Natural killer cell (primary cell): ENCODE measurements around the gene HSD17B1. TPM values are rescaled to one million over a fixed set of nuclear protein-coding genes. Genes with fewer than 3 reads are reported as not detected.
"Not testable (repeated sequence)": the region's sequence is repeated elsewhere in the genome, so short reads cannot be mapped to it uniquely, and the experiment has no call there.

Experiments used
- ATAC-seq, 3 donors: fragments of 150-1000 bp in 2 of 3; fragments of 200-7000 bp in 1 of 3; cut with Tn5 transposase; 1 replicate in 1 of 3; 2 replicates in 2 of 3; pipeline ENCODE4 v1.10.0; 2021; ENCODE audit warnings: mild to moderate bottlenecking in 2 of 3, moderate library complexity in 2 of 3
- DNase-seq, 2 donors: peaks; one replicate each; pipeline versions ENCODE4 v3.0.0 to v3.0.0-alpha.2; 2013 to 2021; ENCODE audit warnings: mixed read lengths in 1 of 2
- H3K27ac ChIP-seq: one replicate; pipeline ENCODE4 v1.5.1; 2013; ENCODE audit warnings: mild to moderate bottlenecking, low read length
- H3K27me3 ChIP-seq: one replicate; pipeline ENCODE4 v1.6.1; 2013; ENCODE audit warnings: low read length; ENCODE audit not compliant: control insufficient read depth, insufficient read depth
- H3K36me3 ChIP-seq: one replicate; pipeline ENCODE4 v1.6.1; 2013; ENCODE audit warnings: low read length; ENCODE audit not compliant: control insufficient read depth, insufficient read depth
- H3K4me1 ChIP-seq: one replicate; pipeline ENCODE4 v1.6.1; 2013; ENCODE audit warnings: low read length; ENCODE audit not compliant: control insufficient read depth, insufficient read depth
- H3K4me3 ChIP-seq: one replicate; pipeline ENCODE4 v1.5.1; 2013; ENCODE audit warnings: low read length
- H3K9me3 ChIP-seq: one replicate; pipeline ENCODE4 v1.6.1; 2013; ENCODE audit warnings: low read length; ENCODE audit not compliant: control insufficient read depth, insufficient read depth
- H3K27ac Mint-ChIP-seq, 2 donors: one replicate each; pipeline ENCODE4 v1.8.0; 2022; ENCODE audit warnings: mild to moderate bottlenecking in 2 of 2, mixed read lengths in 2 of 2, moderate library complexity in 1 of 2
- H3K27me3 Mint-ChIP-seq, 2 donors: one replicate each; pipeline ENCODE4 v1.8.0; 2022; ENCODE audit warnings: low read depth in 2 of 2, mixed read lengths in 2 of 2
- H3K36me3 Mint-ChIP-seq: one replicate; pipeline ENCODE4 v1.8.0; 2022; ENCODE audit warnings: mixed read lengths
- H3K4me1 Mint-ChIP-seq, 2 donors: one replicate each; pipeline ENCODE4 v1.8.0; 2022; ENCODE audit warnings: mixed read lengths in 2 of 2
- H3K4me3 Mint-ChIP-seq: one replicate; pipeline ENCODE4 v1.8.0; 2022; ENCODE audit warnings: mild to moderate bottlenecking, moderate library complexity, mixed read lengths
- H3K9me3 Mint-ChIP-seq, 2 donors: one replicate each; pipeline ENCODE4 v1.8.0; 2022; ENCODE audit warnings: mixed read lengths in 2 of 2
- WGBS: methylation state at CpG from one replicate; pipeline ENCODE4 v1.1.7; 2013; ENCODE audit warnings: missing lambda C conversion rate; ENCODE audit not compliant: insufficient coverage; 5-methylcytosine and 5-hydroxymethylcytosine counted together
- intact Hi-C: fragments of 100-400 bp; cut with micrococcal nuclease; formaldehyde crosslinking; loops from one replicate; pipeline ENCODE4 v1.14.2; 2022
- total RNA-seq, 4 donors: library from RNA; stranded (reverse); fragments of 120-200 nt in 1 of 4; gene quantifications; one replicate each; pipeline versions ENCODE4 v1.2.3 to v1.2.4, GENCODE V29; 2013 to 2022
- TF ChIP-seq, protein P1 (sequence below): fragments of 200-600 bp; IDR thresholded peaks from one replicate; pipeline ENCODE4 v1.8.0; 2022; ENCODE audit warnings: antibody characterized with exemption

The HSD17B1 gene
- total RNA-seq, 3 donors from 2014 or later (not counting 1 experiment from before 2014, with no cell fraction given) = 0.68 to 1.6 (median 1.2) TPM

DNA sequence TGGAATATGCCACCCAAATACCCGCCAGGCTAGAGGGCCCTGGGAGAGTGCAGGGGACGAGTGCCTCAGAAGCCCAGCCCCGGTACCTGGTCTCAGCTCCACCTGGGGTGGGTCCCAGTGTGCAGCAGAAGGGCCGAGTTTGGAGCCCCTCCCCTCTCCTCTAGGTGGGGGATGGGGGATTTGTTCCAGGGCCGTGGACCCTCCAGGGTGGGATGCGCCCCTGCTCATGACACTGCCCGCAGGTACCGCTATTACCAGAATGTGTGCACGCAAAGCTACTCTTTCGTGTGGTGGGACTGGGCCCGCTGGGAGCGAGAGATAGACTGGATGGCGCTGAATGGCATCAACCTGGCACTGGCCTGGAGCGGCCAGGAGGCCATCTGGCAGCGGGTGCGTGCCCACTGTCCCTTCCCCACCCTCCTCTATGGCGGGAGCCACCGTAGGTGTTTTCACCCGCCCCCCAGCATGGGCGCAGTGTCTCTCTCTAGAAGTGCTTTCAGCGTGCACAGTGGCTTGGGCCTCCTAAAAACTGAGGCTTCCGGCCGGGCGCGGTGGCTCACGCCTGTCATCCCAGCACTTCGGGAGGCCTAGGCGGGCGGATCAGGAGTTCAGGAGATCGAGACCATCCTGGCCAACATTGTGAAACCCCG, 15.4 kb upstream of the HSD17B1 start:
- Mint-ChIP-seq H3K4me1 (peaks cover 17 to 42% of the 10 kb centered on the region in 2 donors), H3K36me3 (no peaks in the 10 kb centered on the region), H3K9me3 (no peaks in the 10 kb centered on the region), H3K4me3 (peak overlapping the region; percentile 84), H3K27ac (peak overlapping the region in 1 of 2 donors; percentile 83), H3K27me3 (no peaks in the 10 kb centered on the region)
- peak overlapping the region; percentile 54 for H3K4me3 ChIP-seq
- intact Hi-C loops = loop anchor here (2.0 kb wide), 1 partner anchor 18 kb away; no protein-coding TSS in a partner anchor
- no peak for DNase-seq
- no peak overlapping the region for H3K27ac ChIP-seq
- peaks cover 13% of the 10 kb centered on the region for H3K36me3 ChIP-seq
- peaks cover 31% of the 10 kb centered on the region for H3K4me1 ChIP-seq
- ATAC-seq = no peak
- H3K9me3 ChIP-seq = no peaks in the 10 kb centered on the region
- TF ChIP-seq, protein P1, sequence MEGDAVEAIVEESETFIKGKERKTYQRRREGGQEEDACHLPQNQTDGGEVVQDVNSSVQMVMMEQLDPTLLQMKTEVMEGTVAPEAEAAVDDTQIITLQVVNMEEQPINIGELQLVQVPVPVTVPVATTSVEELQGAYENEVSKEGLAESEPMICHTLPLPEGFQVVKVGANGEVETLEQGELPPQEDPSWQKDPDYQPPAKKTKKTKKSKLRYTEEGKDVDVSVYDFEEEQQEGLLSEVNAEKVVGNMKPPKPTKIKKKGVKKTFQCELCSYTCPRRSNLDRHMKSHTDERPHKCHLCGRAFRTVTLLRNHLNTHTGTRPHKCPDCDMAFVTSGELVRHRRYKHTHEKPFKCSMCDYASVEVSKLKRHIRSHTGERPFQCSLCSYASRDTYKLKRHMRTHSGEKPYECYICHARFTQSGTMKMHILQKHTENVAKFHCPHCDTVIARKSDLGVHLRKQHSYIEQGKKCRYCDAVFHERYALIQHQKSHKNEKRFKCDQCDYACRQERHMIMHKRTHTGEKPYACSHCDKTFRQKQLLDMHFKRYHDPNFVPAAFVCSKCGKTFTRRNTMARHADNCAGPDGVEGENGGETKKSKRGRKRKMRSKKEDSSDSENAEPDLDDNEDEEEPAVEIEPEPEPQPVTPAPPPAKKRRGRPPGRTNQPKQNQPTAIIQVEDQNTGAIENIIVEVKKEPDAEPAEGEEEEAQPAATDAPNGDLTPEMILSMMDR = no peak
- 88% methylated on average over 28 of the region's 31 CpGs for WGBS
- H3K27me3 ChIP-seq = no peaks in the 10 kb centered on the region

DNA sequence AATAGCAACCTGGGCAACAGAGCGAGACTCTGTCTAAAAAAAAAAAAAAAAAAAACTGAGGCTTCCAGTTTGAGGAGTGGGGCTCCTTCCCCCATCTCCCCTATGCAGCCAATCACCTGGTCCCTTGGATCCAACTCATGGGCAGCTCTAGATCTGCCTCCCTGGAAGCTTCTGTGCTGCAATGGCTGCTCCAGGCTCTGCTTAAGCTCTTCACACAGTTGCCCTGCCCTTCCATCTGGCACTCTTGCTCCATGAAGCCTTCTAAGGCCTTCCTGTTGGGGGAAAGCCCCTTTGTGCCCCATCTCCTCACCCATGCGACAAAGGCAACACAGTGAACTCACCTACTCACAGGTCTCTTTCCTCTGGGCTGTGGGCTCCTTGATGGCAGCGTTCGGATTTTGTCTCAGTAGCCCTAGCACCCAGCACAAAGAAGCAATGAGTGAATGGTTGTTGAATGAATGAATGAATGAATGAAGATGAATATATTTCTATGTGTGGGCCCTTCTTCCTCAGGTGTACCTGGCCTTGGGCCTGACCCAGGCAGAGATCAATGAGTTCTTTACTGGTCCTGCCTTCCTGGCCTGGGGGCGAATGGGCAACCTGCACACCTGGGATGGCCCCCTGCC, 14.8 kb upstream of the HSD17B1 start:
- H3K9me3 ChIP-seq = no peaks in the 10 kb centered on the region
- 96% methylated on average over 5 of the region's 5 CpGs for WGBS

DNA sequence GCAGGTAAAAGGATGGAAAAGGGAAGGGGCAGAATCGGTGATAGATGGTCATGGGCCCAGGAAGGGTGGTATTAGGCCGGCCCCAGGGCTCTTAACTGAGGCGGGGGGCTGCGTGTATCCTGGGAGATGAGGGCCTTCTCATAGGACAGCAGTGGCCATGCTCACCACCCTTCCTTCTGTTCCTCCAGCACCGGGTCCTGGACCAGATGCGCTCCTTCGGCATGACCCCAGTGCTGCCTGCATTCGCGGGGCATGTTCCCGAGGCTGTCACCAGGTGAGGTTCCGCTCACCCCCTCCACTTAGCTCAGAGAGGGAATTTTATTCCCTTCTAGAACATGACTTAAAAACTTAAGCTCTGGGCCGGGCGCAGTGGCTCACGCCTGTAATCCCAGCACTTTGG, 14.2 kb upstream of the HSD17B1 start:
- Mint-ChIP-seq H3K27me3 (no peaks in the 10 kb centered on the region), H3K27ac (no peak overlapping the region), H3K36me3 (no peaks in the 10 kb centered on the region), H3K4me3 (peak overlapping the region; percentile 68), H3K4me1 (peaks cover 14 to 38% of the 10 kb centered on the region in 2 donors), H3K9me3 (no peaks in the 10 kb centered on the region)
- Histone ChIP-seq H3K4me1 (peaks cover 29% of the 10 kb centered on the region), H3K36me3 (peaks cover 20% of the 10 kb centered on the region), H3K27ac (no peak overlapping the region), H3K27me3 (no peaks in the 10 kb centered on the region), H3K4me3 (no peak overlapping the region), H3K9me3 (no peaks in the 10 kb centered on the region)
- ATAC-seq (no peak), DNase-seq (no peak)
- 98% methylated on average over 14 of the region's 14 CpGs for WGBS
- intact Hi-C loops = no loop called here
- TF ChIP-seq, protein P1 = no peak

More for the DNA sequence above, 14.8 kb upstream of the HSD17B1 start:
- ATAC-seq (no peak), DNase-seq (no peak)
- H3K9me3 Mint-ChIP-seq = no peaks in the 10 kb centered on the region
- H3K27me3 Mint-ChIP-seq = no peaks in the 10 kb centered on the region
- intact Hi-C loops = loop anchor here (2.0 kb wide), 1 partner anchor 17 kb away; no protein-coding TSS in a partner anchor
- Histone ChIP-seq H3K4me3 (no peak overlapping the region), H3K36me3 (peaks cover 16% of the 10 kb centered on the region), H3K4me1 (peaks cover 29% of the 10 kb centered on the region), H3K27ac (no peak overlapping the region), H3K27me3 (no peaks in the 10 kb centered on the region)
- H3K36me3 Mint-ChIP-seq = no peaks in the 10 kb centered on the region
- H3K4me3 Mint-ChIP-seq = peak overlapping the region; percentile 68
- H3K27ac Mint-ChIP-seq = peak overlapping the region in 1 of 2 donors; percentile 34
- TF ChIP-seq, protein P1 = no peak
- peaks cover 17 to 42% of the 10 kb centered on the region in 2 donors for H3K4me1 Mint-ChIP-seq

DNA sequence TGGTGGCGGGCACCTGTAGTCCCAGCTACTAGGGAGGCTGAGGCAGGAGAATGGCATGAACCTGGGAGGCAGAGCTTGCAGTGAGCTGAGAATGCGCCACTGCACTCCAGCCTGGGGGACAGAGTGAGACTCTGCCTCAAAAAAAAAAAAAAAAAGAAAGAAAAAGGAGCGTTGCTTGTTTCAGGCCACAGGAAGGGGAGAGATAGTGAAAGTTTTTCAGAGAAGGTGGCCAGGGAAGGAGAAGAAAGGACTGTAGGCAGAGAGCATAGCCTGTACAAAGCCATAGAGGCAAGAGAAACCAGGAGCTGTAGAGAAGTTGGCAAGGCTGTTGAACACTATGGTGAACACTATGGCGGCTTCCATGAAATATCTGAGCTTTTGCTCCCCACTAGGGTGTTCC, 12.2 kb upstream of the HSD17B1 start:
- ATAC-seq, H3K36me3 Mint-ChIP-seq, H3K27me3 Mint-ChIP-seq, H3K4me3 ChIP-seq, H3K27me3 ChIP-seq, H3K9me3 ChIP-seq, H3K27ac Mint-ChIP-seq, intact Hi-C loops, DNase-seq, H3K4me3 Mint-ChIP-seq, H3K9me3 Mint-ChIP-seq, H3K27ac ChIP-seq: not testable (repeated sequence)
- Histone ChIP-seq H3K36me3 (peaks cover 22% of the 10 kb centered on the region), H3K4me1 (peaks cover 24% of the 10 kb centered on the region)
- H3K4me1 Mint-ChIP-seq = peaks cover 10 to 32% of the 10 kb centered on the region in 2 donors
- 91% methylated on average over 4 of the region's 4 CpGs for WGBS
